ENCODE data around the gene METTL25B.

GRCh38 chr1:156776942-156777341 is 48.7 kb downstream of the METTL25B start:
- TF ChIP-seq EZH2 (IDR thresholded peaks at IDR 0.05; ENCODE audit: low read depth, unreplicated experiment): no peak
- no peak for TF ChIP-seq CTCF (conservative IDR thresholded peaks at IDR 0.05; ENCODE audit: low read depth in 2 of 2)

Data from GM23338 (cell line).